Uterus (tissue), 4 donors: Measurements from ENCODE around the gene OTX2. TPM values are rescaled to one million over a fixed set of nuclear protein-coding genes. Genes with fewer than 3 reads are reported as not detected.

ENCODE experiments used
- DNase-seq, 2 donors: peaks; one replicate each; pipeline ENCODE4 v3.0.0-alpha.2; 2019 to 2020
- H3K27ac ChIP-seq, 2 donors: fragments of 200-600 bp; sonication (generic); 1 replicate in 1 of 2; 2 replicates in 1 of 2; pipeline ENCODE4 v1.5.1; 2016 to 2018
- H3K27me3 ChIP-seq, 2 donors: fragments of 200-600 bp; sonication (generic); one replicate each; pipeline ENCODE4 v1.5.1; 2018 to 2019; ENCODE audit warnings: control low read depth in 1 of 2
- H3K36me3 ChIP-seq, 2 donors: fragments of 200-600 bp; sonication (generic); one replicate each; pipeline ENCODE4 v1.5.1; 2019; ENCODE audit warnings: control low read depth in 1 of 2
- H3K4me1 ChIP-seq, 2 donors: fragments of 200-600 bp; sonication (generic); one replicate each; pipeline ENCODE4 v1.5.1; 2018 to 2019; ENCODE audit warnings: control low read depth in 1 of 2
- H3K4me3 ChIP-seq, 2 donors: fragments of 200-600 bp; sonication (generic); 1 replicate in 1 of 2; 2 replicates in 1 of 2; pipeline ENCODE4 v1.5.1; 2018 to 2019; ENCODE audit warnings: mild to moderate bottlenecking in 1 of 2
- H3K9me3 ChIP-seq, 2 donors: fragments of 200-600 bp; sonication (generic); one replicate each; pipeline ENCODE4 v1.5.1; 2019; ENCODE audit warnings: control low read depth in 1 of 2
- CTCF ChIP-seq, 4 experiments: fragments of 200-600 bp in 2 of 4; fragments of 450-650 bp in 2 of 4; sonication (generic) in 2 of 4; IDR thresholded peaks; one replicate each; pipeline ENCODE4 v1.5.1; 2016 to 2019; ENCODE audit warnings: antibody characterized with exemption in 4 of 4, mild to moderate bottlenecking in 2 of 4, moderate library complexity in 1 of 4
- POLR2A ChIP-seq, 2 donors: fragments of 450-650 bp; IDR thresholded peaks; one replicate each; pipeline ENCODE4 v1.6.1; 2016; ENCODE audit warnings: antibody characterized with exemption in 2 of 2, mild to moderate bottlenecking in 1 of 2, moderate library complexity in 1 of 2
- intact Hi-C: fragments of 100-400 bp; cut with DNase I; formaldehyde crosslinking; loops from one replicate; pipeline ENCODE4 v1.15.1; 2023; ENCODE audit warnings: low total_unique reads
- total RNA-seq, 4 donors: library from RNA; depleted of rRNA in 3 of 4; stranded (reverse); fragments of >200 nt in 3 of 4; gene quantifications; one replicate each; pipeline versions ENCODE4 v1.1.0 to v1.2.4, GENCODE V29; 2014 to 2023
- donor health status: DM: yes; HTN: yes; CAD: no.

OTX2 gene
- total RNA-seq, 4 donors from 2014 or later: not detected

GRCh38 chr14:56826214-56826613 lies 15.9 kb upstream of the OTX2 start:
- TF ChIP-seq CTCF (IDR thresholded peaks at IDR 0.05): no peak
- no peak for TF ChIP-seq POLR2A (IDR thresholded peaks at IDR 0.05)
- no peaks in the 10 kb centered on the region for H3K36me3 ChIP-seq
- no peaks in the 10 kb centered on the region for H3K4me1 ChIP-seq
- H3K4me3 ChIP-seq: no peak overlapping the region
- no peaks in the 10 kb centered on the region for H3K9me3 ChIP-seq
- H3K27ac ChIP-seq: no peak overlapping the region
- intact Hi-C loops: no loop called here
- no peak for DNase-seq
- no peaks in the 10 kb centered on the region for H3K27me3 ChIP-seq

GRCh38 chr14:56821805-56822610 lies 11.7 kb upstream of the OTX2 start:
- Histone ChIP-seq H3K4me3 (no peak overlapping the region), H3K27ac (no peak overlapping the region), H3K9me3 (no peaks in the 10 kb centered on the region), H3K27me3 (peaks cover 0 to 4% of the 10 kb centered on the region in 2 donors), H3K4me1 (no peaks in the 10 kb centered on the region), H3K36me3 (no peaks in the 10 kb centered on the region)
- intact Hi-C loops: no loop called here
- no peak for DNase-seq
- no peak for TF ChIP-seq CTCF (IDR thresholded peaks at IDR 0.05)
- no peak for TF ChIP-seq POLR2A (IDR thresholded peaks at IDR 0.05)

- no peak overlapping the region for H3K4me3 ChIP-seq
- no peak for DNase-seq
- peaks cover 0 to 7% of the 10 kb centered on the region in 2 donors for H3K27me3 ChIP-seq
- intact Hi-C loops: no loop called here
- H3K9me3 ChIP-seq: no peaks in the 10 kb centered on the region
- H3K36me3 ChIP-seq: no peaks in the 10 kb centered on the region
- no peaks in the 10 kb centered on the region for H3K4me1 ChIP-seq
- H3K27ac ChIP-seq: no peak overlapping the region
- TF ChIP-seq POLR2A (IDR thresholded peaks at IDR 0.05): no peak
- no peak for TF ChIP-seq CTCF (IDR thresholded peaks at IDR 0.05)
Measured at GRCh38 chr14:56821177-56821576, 10.9 kb upstream of the OTX2 start.

- Histone ChIP-seq H3K4me1 (no peaks in the 10 kb centered on the region), H3K36me3 (no peaks in the 10 kb centered on the region), H3K27ac (no peak overlapping the region), H3K4me3 (no peak overlapping the region), H3K9me3 (no peaks in the 10 kb centered on the region), H3K27me3 (peaks cover 0 to 41% of the 10 kb centered on the region in 2 donors)
- intact Hi-C loops: no loop called here
- no peak for DNase-seq
- no peak for TF ChIP-seq POLR2A (IDR thresholded peaks at IDR 0.05)
- TF ChIP-seq CTCF (IDR thresholded peaks at IDR 0.05): no peak
Measured at GRCh38 chr14:56817396-56817921, 7.2 kb upstream of the OTX2 start.

GRCh38 chr14:56816574-56817391 lies 6.5 kb upstream of the OTX2 start:
- H3K27me3 ChIP-seq: peaks cover 0 to 48% of the 10 kb centered on the region in 2 donors
- intact Hi-C loops: no loop called here
- no peak for TF ChIP-seq CTCF (IDR thresholded peaks at IDR 0.05)
- no peak for TF ChIP-seq POLR2A (IDR thresholded peaks at IDR 0.05)
- no peak overlapping the region for H3K4me3 ChIP-seq
- H3K36me3 ChIP-seq: no peaks in the 10 kb centered on the region
- no peaks in the 10 kb centered on the region for H3K9me3 ChIP-seq
- no peak overlapping the region for H3K27ac ChIP-seq
- DNase-seq: no peak
- no peaks in the 10 kb centered on the region for H3K4me1 ChIP-seq
